NCI-H2196 treated with DMSO at 0.1 percent for 48 hours (cell line): ENCODE results near the gene TMEM154.
"Not testable (repeated sequence)": the region's sequence is repeated elsewhere in the genome, so short reads cannot be mapped to it uniquely, and the experiment has no call there.

Experiments used
- DNase-seq: peaks from one replicate; lab custom pipeline; 2025; ENCODE audit not compliant: unreplicated experiment; lab: John Stamatoyannopoulos, UW

Gene TMEM154

GRCh38 chr4:152668338-152668964 is 11.3 kb downstream of the TMEM154 start:
- DNase-seq = no peak

- no peak for DNase-seq
Measured at GRCh38 chr4:152667781-152668180, 12.0 kb downstream of the TMEM154 start.

- no peak for DNase-seq
Measured at GRCh38 chr4:152666946-152667345, 12.9 kb downstream of the TMEM154 start.

GRCh38 chr4:152665691-152666395 is 14.0 kb downstream of the TMEM154 start:
- no peak for DNase-seq

- not testable (repeated sequence) for DNase-seq
Measured at GRCh38 chr4:152664067-152664378, 15.8 kb downstream of the TMEM154 start.

GRCh38 chr4:152663203-152664066 is 16.4 kb downstream of the TMEM154 start:
- no peak for DNase-seq

- no peak for DNase-seq
Measured at GRCh38 chr4:152661649-152662048, 18.1 kb downstream of the TMEM154 start.

GRCh38 chr4:152660526-152660925 is 19.3 kb downstream of the TMEM154 start:
- DNase-seq = no peak

- no peak for DNase-seq
Measured at GRCh38 chr4:152659806-152660205, 20.0 kb downstream of the TMEM154 start.

- no peak for DNase-seq
Measured at GRCh38 chr4:152657657-152658056, 22.1 kb downstream of the TMEM154 start.

- no peak for DNase-seq
Measured at GRCh38 chr4:152655272-152656129, 24.3 kb downstream of the TMEM154 start.

GRCh38 chr4:152652102-152652501 is 27.7 kb downstream of the TMEM154 start:
- no peak for DNase-seq

- no peak for DNase-seq
Measured at GRCh38 chr4:152651473-152652060, 28.2 kb downstream of the TMEM154 start.

GRCh38 chr4:152646221-152646620 is 33.6 kb downstream of the TMEM154 start:
- DNase-seq = no peak

GRCh38 chr4:152644130-152644529 is 35.7 kb downstream of the TMEM154 start:
- DNase-seq = no peak

GRCh38 chr4:152643153-152644035 is 36.4 kb downstream of the TMEM154 start:
- no peak for DNase-seq

- DNase-seq = peak; percentile 10
Measured at GRCh38 chr4:152640058-152640921, 39.5 kb downstream of the TMEM154 start.

GRCh38 chr4:152635851-152636250 is 43.9 kb downstream of the TMEM154 start:
- no peak for DNase-seq
